Measurements from ENCODE around the gene CCNI. TPM values are rescaled to one million over a fixed set of nuclear protein-coding genes. Genes with fewer than 3 reads are reported as not detected.

The CCNI gene
- total and polyA plus RNA-seq, 2 of the 13 experiments (the other 11 are each of a cell fraction or from before 2014, with no cell fraction given): 43.5 to 122 TPM

- intact Hi-C loops (cut with micrococcal nuclease; ENCODE audit: unreplicated experiment) (loop anchor here (2.0 kb wide), 1 partner anchor 80 kb away; the partner anchor contains the start of gene CCNG2), in situ Hi-C loops (cut with HindIII; ENCODE audit: extremely low pct_ligation_motif_present, low pct_unique_long_range_greater_than_20kb) (loop anchor here (5.0 kb wide), 1 partner anchor 80 kb away; the partner anchor contains the start of gene CCNG2)
- Histone ChIP-seq H3K79me2 (ENCODE audit: insufficient read depth, low read length) (peaks cover 31% of the 10 kb centered on the region), H3K9ac (ENCODE audit: insufficient read depth, low read depth, low read length) (peak overlapping the region; percentile 98; the same call in 1 of the 2 replicates), H3K27me3 (ENCODE audit: control insufficient read depth in 1 of 2, insufficient read depth in 2 of 2, low read length in 2 of 2) (no peaks in the 10 kb centered on the region), H3K4me2 (ENCODE audit: low read depth, low read length) (peak overlapping the region; percentile 87), H3K9me3 (ENCODE audit: low read length) (no peaks in the 10 kb centered on the region), H3K36me3 (replicated peaks in 1 of 2; ENCODE audit: control insufficient read depth in 1 of 2, insufficient read depth in 2 of 2, low read length in 2 of 2) (no peaks in the 10 kb centered on the region), H3K4me1 (ENCODE audit: insufficient read depth, low read length) (peaks cover 18% of the 10 kb centered on the region), H2AFZ (ENCODE audit: low read length) (peak overlapping the region; percentile 96), H3K4me3 (replicated peaks in 1 of 3; ENCODE audit: insufficient read depth in 1 of 3, low read depth in 2 of 3, low read length in 3 of 3) (peak overlapping the region; percentile 76 to 86 (median 86); a peak in 5 of 6 replicates), H3K27ac (ENCODE audit: extremely low read length, insufficient read depth, low read length) (peak overlapping the region; percentile 95), H4K20me1 (ENCODE audit: insufficient read depth, low read length) (peaks cover 25% of the 10 kb centered on the region)
- ATAC-seq (no peak), DNase-seq (ENCODE audit: low spot score) (no peak), FAIRE-seq (no peak)
- BruUV-seq (replicated peaks): no TSS peak
- WGBS (ENCODE audit: low lambda C conversion rate): 92% methylated on average over 10 of the region's 10 CpGs
- TF ChIP-seq ZNF772 (CRISPR knock-in tag; IDR thresholded peaks at IDR 0.05) (no peak), ZNF639 (CRISPR knock-in tag; conservative IDR thresholded peaks at IDR 0.05) (no peak), REST (IDR thresholded peaks at IDR 0.05; ENCODE audit: borderline replicate concordance in 1 of 2, low read depth in 1 of 2, low read length in 2 of 2) (no peak), CBX2 (IDR thresholded peaks at IDR 0.05; ENCODE audit: low read depth, low read length) (no peak), CBX2 (CRISPR knock-in tag; IDR thresholded peaks at IDR 0.05; ENCODE audit: low read depth) (no peak), SSRP1 (CRISPR knock-in tag; IDR thresholded peaks at IDR 0.05) (no peak), RNF2 (conservative IDR thresholded peaks at IDR 0.05; ENCODE audit: low read depth) (no peak), NKX3-1 (CRISPR knock-in tag; IDR thresholded peaks at IDR 0.05) (no peak), ZNF879 (CRISPR knock-in tag; IDR thresholded peaks at IDR 0.05) (no peak), ZNF710 (CRISPR knock-in tag; IDR thresholded peaks at IDR 0.05; ENCODE audit: borderline replicate concordance) (no peak), ZNF788 (CRISPR knock-in tag; IDR thresholded peaks at IDR 0.05; ENCODE audit: borderline replicate concordance) (no peak)
- CTCF ChIA-PET (ENCODE audit: low intra/inter-chr PET ratio, low total read pairs): no interaction called here
- POLR2A ChIA-PET: interaction anchor here (0.7 to 1.2 kb wide), 4 partner anchors 13 to 180 kb away, joined by 3 read pairs; partner anchors contain the start of genes CCNG2 and SOWAHB
Measured at GRCh38 chr4:77076889-77077635, 1.3 kb upstream of the CCNI start.
